Fibroblast of mammary gland (primary cell): ENCODE measurements around the gene NUP155.
"Not testable (repeated sequence)": the region's sequence is repeated elsewhere in the genome, so short reads cannot be mapped to it uniquely, and the experiment has no call there.

Experiments used
- DNase-seq: peaks from one replicate; pipeline ENCODE4 v3.0.0-alpha.2; 2010; ENCODE audit warnings: low read depth
- H3K4me3 ChIP-seq: 2 replicates; pipeline ENCODE4 v1.5.1; 2011; ENCODE audit warnings: low read depth, mild to moderate bottlenecking, low read length, moderate library complexity; ENCODE audit not compliant: control insufficient read depth
- TF ChIP-seq, protein P1 (sequence below): conservative IDR thresholded peaks from 2 replicates; pipeline ENCODE4 v1.5.1; 2011; ENCODE audit warnings: low read depth, low read length, inconsistent platforms; ENCODE audit not compliant: control insufficient read depth, insufficient read depth

Gene NUP155

DNA sequence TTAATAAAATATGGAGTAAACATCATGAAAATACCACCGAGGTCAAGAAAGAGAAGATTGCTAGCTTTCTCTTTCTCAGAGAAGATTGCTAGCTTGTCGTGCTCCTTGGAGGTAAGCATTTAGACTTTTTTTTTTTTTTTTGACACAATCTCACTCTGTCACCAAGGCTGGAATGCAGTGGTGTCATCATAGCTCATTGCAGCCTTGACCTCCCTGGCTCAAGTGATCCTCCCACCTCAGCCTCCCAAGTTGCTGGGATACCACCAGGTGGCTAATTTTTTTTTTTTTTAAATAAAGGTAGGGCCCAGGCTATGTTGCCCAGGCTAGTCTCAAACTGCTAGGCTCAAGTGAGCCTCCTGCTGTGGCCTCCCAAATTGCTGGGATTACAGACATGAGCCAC is 95.4 kb downstream of the NUP155 start:
- H3K4me3 ChIP-seq, result no peak overlapping the region
- TF ChIP-seq, protein P1, sequence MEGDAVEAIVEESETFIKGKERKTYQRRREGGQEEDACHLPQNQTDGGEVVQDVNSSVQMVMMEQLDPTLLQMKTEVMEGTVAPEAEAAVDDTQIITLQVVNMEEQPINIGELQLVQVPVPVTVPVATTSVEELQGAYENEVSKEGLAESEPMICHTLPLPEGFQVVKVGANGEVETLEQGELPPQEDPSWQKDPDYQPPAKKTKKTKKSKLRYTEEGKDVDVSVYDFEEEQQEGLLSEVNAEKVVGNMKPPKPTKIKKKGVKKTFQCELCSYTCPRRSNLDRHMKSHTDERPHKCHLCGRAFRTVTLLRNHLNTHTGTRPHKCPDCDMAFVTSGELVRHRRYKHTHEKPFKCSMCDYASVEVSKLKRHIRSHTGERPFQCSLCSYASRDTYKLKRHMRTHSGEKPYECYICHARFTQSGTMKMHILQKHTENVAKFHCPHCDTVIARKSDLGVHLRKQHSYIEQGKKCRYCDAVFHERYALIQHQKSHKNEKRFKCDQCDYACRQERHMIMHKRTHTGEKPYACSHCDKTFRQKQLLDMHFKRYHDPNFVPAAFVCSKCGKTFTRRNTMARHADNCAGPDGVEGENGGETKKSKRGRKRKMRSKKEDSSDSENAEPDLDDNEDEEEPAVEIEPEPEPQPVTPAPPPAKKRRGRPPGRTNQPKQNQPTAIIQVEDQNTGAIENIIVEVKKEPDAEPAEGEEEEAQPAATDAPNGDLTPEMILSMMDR, result no peak
- no peak for DNase-seq

DNA sequence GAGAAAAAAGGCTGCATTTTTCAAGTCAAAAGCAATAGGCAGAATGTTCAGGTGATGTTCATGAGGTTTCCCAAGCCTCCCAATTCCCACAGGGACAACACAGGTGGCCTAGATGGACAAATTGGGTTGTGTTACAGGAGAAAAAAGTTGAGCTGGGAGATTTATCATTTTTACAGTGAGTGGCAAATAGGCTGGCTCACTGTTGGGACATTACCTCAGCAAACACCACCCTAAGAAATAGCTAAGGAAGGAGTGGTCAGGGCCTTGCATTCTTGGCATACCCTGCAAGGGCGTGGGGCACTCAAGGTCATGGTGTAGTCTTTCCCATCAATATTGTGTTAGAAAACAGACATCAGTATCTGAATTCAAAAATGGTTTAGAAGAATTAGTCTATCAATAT is 98.4 kb downstream of the NUP155 start:
- TF ChIP-seq, protein P1, result no peak
- no peak overlapping the region for H3K4me3 ChIP-seq
- no peak for DNase-seq

DNA sequence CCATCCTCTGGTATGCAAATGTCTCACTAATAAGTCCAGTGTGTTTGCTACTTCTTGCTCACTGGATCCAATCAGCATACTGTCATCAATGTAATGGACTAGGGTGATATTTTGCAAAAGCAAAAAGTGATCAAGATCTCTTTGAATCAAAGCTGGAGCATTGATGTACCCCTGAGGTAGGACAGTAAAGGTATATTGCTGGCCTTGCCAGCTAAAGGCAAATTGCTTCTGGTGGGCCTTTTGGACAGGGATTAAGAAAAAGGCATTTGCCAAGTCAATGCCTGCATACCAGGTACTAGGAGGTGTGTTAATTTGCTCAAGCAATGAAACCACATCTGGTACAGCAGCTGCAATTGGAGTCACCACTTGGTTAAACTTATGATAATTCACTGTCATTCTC is 102.8 kb downstream of the NUP155 start:
- not testable (repeated sequence) for DNase-seq, H3K4me3 ChIP-seq

DNA sequence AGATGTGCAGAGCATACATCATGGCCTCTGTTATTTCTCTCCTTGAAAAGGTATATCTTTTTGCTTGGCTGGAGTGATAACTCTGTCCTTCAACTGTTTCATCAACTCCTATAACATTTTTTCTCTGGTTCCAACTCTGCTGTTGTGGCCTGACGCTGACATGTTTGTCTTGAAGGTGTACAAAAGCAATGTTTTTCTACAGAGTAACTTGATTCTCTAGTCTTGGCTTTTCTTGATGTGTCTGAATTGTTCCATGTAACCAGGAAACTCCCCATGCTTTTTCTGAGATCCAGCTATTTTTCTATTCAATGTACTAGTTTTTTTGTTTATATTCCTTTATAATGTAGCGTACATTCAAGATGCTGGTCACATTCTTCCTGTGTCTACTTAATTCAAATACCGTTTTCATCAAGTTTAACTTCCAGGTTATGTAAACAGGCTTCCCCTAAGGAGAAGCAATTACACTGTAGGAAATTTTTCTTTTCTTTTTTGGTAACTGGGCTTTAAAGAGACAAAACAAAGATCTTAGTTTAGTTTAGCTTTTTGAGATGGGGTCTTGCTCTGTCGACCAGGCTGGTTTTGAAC is 115.0 kb downstream of the NUP155 start:
- TF ChIP-seq, protein P1, result no peak
- no peak overlapping the region for H3K4me3 ChIP-seq
- DNase-seq, result no peak

DNA sequence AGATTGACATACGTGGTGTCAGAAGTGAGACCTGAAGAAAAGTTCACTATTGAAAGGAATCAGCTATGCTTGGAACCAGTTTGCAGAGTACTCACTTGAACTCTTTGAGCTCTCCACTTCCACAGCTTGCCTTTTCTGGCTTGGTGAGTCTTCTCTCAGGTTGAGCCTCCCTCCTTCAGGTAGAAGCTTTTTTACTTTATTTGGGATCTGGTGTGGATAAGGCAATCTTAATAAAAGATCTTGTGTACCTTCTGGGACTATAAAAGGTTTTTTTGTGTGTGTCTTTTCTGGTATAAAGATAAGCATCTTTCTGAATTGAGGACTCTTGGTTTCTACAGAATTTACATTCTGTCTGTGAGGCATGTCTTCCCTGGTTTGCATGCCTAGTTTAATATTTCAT is 116.3 kb downstream of the NUP155 start:
- H3K4me3 ChIP-seq, result no peak overlapping the region
- TF ChIP-seq, protein P1, result no peak
- no peak for DNase-seq

DNA sequence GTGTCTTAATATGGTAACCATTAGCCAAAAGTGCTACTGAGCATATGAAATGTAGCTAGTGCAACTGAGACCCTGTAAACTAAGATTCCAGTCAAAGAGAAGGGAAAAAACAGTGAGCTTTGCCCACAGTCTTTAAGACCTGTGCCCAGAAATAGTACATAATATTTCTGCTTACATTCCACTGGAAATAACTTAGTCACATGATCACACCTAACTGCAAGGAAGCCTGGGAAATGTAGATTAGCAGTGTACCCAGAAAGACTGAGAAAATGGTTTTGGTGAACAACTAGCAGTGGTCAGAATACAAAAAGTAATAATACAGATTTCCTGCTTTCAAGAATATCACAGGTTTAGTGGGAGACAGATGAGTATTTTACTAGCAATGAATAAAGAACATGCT is 119.2 kb downstream of the NUP155 start:
- DNase-seq, result no peak
- no peak overlapping the region for H3K4me3 ChIP-seq
- TF ChIP-seq, protein P1, result no peak

DNA sequence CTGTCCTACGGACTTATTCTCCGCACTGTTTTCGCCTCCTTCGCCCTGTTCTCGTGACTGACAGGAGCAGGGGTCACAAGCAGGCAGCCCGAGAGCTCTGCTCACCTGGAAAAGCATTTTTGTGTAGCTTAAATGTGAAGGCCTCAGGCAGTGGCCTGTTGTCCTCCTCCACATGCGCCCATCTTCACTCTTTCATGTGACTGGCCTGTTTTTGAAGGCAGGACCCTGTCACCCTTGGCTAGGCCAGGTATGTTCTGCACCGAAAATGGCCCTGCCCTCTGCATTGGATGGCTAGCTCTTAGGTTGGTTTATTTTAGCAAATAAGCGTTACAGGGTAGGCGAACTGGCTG is 121.1 kb downstream of the NUP155 start:
- peak overlapping the region; percentile 80 for H3K4me3 ChIP-seq
- TF ChIP-seq, protein P1, result no peak
- DNase-seq, result no peak
